Ureter (tissue), 1 donor: ENCODE results near the gene LDLRAD4. TPM values are rescaled to one million over a fixed set of nuclear protein-coding genes. Genes with fewer than 3 reads are reported as not detected.

Source experiments
- DNase-seq: peaks from one replicate; pipeline ENCODE4 v3.0.0-alpha.2; 2020; ENCODE audit warnings: low spot score
- total RNA-seq: library from RNA; stranded (reverse); gene quantifications from one replicate; pipeline ENCODE4 v1.2.4, GENCODE V29; 2023
- donor health status: DM: yes; HTN: yes; CAD: no.

The LDLRAD4 gene
- total RNA-seq, 1 donor from 2014 or later = 39.7 TPM

DNA sequence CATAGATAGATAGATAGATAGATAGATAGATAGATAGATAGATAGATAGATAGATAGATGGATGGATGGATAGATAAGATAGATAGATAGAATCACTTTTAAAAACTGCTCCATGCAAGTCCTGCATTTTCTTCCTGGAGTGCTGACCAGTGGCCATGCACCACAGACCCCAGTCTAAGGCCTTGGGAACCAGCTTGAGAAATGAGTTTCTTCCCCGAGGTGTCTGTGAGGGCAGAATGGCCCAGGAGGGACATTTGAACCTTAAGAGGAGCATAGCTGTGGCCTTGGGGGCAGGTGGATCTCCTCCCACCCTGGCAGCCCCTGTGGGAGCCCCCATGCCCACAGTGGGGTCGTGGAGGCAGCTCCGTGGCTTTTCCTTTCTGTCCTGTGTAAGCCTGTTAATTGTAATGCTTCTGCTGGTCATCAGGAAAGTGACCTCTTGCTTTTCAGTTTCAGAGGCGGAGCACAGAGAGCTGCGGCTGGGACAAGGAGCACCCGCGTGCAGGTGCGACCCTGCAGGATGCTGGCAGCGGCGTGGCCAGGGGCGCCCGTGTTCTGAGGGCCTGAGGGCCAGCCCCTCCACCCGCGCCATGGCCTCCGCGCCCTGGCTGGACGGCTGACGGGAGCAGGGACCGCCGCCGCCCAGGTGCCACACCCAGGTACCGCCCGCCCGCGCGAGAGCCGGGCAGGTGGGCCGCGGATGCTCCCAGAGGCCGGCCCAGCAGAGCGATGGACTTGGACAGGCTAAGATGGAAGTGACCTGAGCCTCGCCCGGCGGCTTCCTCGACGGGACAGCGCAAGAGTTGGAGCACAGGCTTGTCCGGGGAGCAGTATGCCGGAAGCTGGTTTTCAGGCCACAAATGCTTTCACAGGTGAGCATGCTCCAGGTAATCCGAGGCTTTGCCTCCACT, 168.6 kb downstream of the LDLRAD4 start:
- DNase-seq = no peak

DNA sequence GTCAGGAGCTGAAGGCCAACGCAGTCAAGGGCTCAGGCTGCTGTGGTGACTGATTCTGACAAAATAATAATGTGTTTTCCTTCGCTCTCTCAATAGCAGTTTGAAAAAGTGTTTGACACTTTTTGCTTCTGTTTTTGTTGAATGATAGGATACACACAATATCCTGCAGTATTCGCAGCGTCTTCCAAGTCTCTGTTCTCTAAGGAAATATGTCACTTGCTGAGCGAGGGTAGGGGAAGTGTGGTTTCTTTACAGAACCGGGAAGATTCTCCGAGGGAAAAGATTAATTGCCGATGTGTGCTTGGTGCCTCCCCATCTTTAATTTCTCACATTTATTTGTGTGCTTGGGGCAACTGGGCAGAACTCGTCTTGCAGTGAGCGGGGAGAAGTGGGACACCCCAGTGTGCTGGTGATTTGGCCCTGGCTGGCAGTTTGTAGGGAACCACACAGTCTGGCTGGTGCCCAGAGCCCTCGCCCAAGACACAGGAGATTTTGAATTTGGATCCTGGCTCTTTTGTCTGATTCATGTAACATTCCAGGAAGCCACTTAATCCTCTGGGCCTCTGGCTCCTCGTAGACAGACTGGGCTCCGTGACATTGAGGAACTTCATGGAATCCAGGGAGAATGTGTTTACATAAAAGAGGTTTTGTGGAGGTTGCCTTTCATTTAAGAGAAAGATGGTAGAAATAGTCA, 169.4 kb downstream of the LDLRAD4 start:
- DNase-seq = no peak

DNA sequence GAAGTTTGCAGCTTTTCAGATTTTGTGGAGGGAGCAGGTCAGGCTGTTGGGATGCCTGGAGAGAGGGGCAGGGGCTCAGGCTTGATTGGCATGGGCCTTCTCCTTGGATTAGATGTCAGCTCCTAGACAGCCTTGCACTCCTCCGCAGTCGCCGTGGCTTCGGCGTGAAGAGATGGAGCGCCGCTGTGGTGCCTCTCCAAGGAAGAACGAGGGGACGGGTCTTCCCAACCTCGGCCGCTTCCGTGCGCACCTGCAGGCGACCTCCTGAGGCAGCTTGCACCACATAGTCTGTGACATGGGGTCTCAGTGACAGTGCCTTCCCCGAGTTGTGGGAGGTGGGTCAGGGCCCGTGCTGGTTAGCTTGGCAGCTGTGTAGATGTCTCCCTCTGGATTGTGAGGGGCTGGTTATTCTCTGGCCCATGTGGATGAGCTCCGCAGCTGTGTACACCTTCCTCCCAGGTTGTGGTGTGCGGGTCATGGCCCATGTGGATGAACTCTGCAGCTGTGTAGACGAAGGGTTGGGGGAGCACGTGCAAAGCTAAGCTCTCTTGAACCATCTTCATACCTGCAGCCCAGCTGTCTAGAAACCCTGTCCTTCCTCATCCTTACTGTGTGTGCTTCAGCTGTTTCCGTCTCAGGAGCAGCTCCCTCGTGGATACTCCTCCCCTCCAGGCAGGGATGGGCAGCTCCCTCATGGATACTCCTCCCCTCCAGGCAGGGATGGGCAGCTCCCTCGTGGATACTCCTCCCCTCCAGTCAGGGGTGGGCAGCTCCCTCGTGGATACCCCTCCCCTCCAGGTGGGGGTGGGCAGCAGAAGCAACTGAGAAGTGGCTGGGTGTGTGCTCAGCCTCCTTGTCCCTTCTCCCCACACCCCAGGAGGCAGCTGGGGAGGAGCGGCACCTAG, 170.3 kb downstream of the LDLRAD4 start:
- DNase-seq = no peak

DNA sequence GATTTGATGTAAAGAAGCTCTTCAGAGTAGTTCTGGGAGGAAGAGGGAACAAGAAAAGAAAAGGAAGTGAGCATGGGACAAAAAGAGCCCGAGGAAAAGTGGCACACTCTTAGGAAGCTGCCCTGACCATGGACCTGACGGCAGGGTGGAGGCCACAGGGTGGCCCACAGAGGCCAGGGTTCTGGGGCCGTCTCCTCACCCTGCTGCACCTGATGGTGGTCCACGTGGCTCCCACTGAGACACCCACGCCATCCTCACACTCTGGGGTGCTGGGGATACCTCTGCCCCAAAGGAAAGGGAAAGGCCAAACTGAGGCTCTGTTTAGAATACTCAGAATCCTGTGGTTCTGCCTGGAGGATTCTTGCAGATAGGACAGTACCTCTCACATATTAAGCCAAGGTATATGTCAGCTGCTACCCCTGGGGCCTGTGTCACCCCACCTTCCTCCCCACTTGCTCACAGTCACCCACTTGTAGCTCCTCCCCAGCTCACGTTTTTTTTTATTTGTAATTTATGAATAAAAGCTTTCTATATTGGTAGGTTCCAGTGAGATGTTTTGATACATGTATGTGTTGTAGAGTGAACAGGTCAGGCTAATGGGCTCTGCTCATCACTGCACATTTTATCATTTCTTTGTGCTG, 171.1 kb downstream of the LDLRAD4 start:
- no peak for DNase-seq

DNA sequence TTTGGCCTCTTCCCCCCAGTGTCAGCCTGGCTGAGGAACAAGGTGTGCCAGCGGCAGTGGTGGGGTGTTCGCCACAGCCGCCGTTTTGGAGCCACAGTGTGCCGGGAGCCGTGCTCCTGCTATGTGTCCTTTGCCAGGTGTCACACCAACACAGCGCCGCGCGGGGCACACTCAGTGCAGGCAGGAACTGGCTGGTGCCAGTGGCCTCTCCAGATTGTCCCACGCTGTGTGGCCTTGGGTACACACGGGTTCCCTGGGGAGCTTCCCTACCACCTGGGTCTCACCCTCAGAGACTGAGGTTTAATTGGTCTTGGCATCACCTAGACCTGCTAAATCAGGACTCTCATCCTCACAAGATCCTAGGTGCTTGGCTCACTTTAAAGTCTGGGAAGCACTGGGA, 171.6 kb downstream of the LDLRAD4 start:
- DNase-seq = no peak

DNA sequence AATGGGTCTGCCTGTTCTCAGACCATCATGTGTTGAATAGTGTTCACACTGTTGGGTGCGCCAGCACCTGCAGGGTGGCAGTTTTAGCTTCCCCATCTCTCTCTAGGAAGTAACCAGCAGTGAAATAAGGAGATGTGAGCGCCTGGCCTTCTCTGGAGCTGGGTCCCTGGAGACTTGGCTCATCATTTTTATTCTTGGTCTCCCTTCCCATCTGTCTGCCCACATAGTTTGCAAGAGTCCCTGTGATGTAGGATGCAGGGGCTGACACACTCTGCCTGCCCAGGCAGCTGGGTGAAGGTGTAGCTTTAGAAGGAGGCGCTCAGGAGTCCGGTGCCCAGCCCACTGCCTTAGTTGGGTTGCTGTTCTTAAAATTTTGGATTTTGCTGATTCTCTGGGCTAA, 172.2 kb downstream of the LDLRAD4 start:
- no peak for DNase-seq

DNA sequence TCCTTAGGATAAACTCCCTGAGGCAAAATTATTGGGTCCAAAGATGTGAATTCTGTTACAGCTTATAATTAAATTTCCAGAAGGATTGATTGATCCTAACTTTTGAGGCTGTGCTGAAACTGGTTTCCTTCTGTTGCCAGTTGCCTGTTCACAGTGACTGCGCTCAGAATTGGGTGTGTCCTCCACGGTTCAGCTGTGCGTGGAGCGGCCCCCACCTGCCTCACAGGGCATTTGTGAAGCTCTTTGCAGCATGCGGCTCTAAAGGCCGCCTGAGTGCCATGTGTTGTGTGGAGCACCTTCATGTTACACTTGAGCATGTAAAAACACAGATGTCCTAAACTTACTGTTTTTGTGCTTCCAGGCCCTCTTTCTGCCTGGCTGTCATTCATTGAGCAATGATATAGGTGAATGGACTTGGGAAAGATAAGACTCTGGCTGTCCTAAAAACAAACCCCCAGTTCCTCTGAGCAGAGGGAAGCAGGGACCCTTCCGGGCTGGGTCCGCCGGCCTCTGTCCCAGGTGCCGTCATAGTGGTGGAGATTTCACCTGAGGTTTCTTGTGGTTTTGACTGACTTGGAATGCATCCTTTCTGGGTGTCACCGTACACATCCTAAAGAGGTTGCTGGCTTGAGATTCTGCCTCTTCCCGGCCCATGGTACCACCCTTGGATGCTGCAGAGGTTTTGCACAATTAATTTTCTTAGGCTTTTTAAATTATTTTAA, 173.6 kb downstream of the LDLRAD4 start:
- no peak for DNase-seq

DNA sequence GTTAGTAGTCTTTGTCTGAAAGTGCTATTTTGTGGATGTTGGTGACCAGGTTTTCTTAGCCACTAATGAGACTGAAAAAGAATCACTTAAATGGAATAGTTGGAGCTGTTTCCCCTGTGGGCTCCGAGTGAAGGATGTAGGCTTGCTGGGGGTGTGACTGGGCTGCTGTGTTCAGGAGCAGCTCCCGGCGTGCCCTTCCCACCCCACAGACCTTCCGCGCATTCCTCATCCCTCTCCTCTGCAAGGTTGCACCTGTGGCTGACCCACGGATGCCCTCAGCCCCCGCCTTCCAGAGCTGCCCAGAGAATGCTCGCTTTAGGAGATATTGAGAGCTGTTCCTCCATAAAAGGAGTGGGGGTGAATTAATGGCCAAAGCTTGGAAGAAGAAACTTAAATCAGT, 174.3 kb downstream of the LDLRAD4 start:
- DNase-seq = no peak

DNA sequence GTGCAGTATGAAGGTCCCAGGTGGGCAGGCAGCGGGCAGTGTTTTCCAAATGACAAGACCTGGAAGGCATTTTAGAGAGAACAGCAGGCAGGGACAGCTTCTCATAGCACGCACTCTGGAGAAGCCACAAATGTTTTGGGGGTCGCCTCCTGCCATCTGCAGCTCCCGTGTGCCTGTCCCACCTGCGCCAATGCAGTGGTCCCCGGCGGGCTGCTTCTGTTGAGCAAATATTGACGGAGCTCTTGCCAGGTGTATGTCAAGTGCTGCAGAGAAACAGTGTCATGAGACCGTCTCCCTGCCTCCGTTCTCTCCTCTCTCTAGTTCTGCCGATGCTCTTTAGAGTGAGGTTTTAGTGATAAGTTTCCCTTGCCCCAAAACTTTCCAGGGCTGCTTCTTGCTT, 174.8 kb downstream of the LDLRAD4 start:
- DNase-seq = no peak

DNA sequence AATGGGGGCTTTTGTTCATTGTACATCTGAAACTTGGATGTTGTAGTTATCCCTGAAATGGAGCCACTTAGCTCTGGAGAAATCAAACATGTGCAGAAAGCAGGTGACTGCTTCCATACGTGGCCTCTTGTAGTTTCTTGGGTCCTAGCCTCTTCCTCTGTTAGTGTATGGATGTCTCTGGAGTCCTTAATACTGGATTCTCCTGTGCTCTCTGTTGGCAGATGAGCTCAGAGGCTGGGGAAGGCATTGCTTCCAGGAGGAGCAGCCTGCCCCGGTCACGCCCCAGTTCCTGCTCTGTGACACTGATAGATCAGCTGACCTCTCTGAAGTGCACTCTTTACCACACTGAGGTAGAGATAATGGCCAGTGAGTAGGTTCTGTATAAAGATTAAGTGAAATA, 176.2 kb downstream of the LDLRAD4 start:
- no peak for DNase-seq

DNA sequence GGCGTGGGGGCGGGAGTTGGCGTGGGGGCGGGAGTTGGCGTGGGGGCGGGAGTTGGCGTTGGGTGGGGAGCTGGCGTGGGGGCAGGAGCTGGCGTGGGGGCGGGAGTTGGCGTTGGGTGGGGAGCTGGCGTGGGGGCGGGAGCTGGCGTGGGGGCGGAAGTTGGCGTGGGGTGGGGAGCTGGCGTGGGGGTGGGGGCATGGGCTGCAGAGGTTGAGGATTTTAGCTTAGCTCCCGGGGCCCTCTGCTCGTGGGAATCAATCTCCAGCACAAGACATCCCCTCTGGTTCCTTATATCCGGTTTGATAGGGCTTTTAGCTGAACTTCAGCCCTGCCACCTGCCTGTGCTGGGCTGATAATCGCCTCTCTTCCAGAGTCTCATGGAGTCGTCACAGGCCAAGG, 177.0 kb downstream of the LDLRAD4 start:
- no peak for DNase-seq

DNA sequence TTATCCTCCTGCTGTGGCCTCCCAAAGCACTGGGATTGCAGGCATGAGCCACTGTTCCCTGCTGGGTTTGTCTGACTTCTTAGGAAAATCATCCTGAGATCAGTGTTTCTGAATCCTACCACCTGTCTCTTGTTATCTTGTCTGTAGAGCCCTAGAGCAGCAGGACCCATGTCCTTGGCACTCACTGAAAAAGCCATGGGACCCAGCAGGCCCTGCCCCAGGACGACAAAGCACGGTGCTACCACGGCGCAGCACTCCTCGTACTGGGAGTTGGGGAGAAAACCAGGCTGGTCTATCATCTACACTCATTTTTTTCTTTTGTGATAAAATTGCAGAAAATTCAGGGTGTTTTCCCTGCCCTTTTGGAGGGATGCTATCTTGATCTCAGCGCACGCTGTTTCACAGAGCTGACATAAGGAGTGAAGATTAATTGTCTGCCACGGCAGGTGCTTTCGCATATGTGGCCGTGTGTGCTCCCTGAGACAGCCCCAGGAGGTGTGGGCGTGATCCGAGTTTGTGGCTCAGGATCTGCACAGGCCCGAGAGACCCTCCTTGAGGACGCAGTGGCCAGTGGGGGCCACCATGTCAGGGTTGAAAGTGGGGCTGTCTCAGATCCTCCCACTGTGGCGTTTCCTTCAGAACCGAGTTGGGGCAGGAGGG, 179.1 kb downstream of the LDLRAD4 start:
- DNase-seq = no peak

DNA sequence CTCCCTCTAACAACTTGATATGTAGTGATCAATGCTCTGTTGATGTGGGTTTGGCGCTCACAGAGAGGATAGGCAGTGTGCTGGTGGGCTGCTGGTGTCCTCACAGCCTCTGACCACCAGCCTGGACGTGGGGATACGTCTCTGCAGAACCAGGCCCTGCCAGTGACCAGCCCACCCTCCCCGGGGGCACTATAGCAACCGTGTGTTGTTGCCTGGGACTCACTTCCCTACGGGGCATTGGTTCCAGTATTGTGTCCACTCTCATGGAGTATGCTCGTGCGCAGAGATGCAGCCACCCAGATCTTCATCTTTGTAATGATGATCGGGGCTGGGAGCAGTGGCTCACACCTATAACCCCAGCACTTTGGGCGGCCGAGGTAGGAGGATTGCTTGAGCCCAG, 180.1 kb downstream of the LDLRAD4 start:
- no peak for DNase-seq

DNA sequence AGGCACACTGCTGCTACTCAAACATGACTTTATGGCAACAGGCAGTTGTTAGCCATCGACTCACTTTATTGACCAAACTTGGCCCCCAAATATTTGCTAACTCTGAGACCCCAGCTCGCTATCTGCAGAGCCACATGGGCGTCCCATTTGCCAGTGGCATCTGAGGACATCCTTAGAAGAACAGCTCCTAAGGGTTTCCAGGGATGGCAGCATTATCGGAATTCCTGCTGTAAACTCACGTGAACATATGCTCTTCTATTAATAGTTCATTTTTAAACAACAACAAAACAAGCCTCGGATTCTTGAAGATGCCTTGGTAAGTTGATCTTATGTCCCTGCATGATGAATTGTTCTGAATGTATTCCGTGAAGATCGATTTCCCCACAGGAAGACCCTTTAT, 181.0 kb downstream of the LDLRAD4 start:
- DNase-seq = no peak

DNA sequence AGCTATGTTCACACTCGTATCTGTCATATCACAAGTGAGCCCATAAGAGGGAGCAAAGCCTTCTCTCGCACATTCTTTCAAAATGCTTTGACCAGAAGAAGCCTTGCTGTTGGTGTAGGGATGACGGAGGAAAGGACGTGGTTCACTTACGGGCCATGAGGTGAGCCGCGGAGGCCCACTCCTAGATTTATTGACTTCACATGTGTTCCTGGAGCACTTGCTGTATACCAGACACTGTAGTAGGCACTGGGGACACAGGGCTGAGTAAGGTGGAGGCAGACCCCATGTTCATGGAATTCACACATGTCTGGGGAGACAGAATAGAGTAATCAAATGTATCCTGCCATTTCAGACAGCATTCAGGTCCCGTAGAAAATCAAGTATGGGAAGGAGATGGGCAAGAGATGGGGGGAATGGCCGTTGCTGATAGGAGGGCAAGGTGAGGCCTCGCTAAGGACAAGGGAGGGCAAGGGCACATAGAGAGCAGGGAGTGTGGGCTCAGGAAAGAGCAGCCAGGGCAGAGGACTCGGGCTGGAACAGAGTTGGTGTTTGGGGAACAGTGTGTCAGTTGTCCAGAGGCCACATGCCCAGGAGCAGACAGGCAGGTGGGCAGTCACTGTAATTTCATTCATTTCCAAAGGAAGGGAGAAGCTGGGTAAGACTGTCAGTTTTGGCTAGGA, 182.2 kb downstream of the LDLRAD4 start:
- no peak for DNase-seq

DNA sequence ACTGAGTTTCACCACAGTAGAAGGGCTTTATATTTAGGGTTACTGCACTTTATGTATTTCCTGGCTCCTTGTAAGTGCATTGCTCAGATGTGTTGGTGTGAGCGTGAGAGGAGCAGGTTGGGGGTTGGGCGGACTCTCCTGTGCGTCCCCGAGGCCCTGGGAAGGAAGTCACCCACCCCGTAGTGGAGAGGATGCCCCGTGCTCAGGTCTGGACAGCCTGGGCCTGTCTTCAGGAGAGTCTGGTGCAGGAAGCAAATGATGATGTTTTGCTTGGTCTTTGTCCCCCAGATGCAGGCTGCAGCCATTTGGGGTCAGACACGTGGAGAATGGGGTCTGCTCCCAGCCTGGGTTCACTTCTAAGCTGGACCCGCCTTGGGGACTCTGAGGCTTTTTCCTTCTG, 182.8 kb downstream of the LDLRAD4 start:
- DNase-seq = no peak

DNA sequence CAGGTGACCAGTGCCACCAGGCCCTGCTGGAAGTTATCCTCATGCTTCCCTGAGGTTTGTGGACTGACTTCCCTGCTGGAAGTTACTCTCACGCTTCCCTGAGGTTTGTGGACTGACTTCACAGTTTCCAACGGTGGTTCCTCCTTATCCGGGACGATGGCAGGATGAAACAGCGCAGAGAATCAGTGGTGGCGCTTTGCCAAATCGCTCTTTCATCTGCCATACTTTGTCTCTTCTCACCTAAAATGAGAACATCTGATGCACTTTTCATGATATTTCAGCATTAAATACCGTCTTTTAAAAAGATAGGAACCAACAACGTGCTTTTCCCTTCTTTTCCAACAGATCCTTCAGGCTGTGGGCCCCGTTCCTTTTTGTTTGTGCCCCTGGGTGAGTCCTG, 183.3 kb downstream of the LDLRAD4 start:
- no peak for DNase-seq

DNA sequence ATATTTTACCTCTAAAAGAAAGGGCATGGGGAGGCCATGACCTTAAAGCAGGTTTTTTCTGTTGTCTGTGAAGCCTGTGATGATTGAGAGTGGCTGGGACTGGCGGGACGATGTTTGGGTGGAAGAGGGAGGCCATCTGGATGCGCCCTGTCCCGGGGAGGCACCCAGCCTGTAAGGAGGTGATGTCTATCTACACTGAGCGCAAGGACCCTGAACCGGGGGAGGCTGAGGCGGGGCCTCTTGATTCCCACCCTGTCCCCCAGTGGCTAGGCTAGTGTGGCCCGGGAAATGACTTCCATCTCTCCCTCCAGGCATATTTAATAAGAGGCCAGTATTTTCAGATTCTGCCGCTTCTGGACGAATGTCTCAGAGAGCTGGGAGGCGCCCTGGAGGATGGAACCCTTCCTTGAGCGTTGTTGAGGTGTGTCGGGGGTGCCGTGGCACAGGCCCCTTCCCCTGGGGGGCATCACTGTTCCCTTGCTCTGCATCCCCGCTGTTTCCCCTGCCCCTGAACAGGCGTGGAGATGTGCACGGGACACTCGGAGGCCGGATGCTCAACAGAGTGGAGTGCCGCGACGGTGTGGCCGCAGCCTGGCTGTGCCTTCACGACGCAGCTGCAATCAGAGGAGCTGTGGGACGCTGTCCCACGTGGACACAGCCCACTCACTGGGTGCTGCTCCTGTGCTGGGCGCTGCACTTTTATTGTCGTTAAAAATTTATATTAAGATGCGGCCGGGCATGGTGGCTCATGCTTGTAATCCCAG, 185.4 kb downstream of the LDLRAD4 start:
- DNase-seq = no peak
